Jurkat, Clone E6-1 (cell line): ENCODE results near the gene SLC2A8.
A peak's percentile ranks its signal among the peaks of the same experiment; 100 is the strongest.

Source experiments
- DNase-seq: peaks from one replicate; pipeline ENCODE4 v3.0.0-alpha.2; 2011; ENCODE audit warnings: low read depth, low spot score
- H3K4me3 ChIP-seq: 2 replicates; pipeline ENCODE4 v1.5.1; 2011; ENCODE audit warnings: mild to moderate bottlenecking, low read length, control low read depth, moderate library complexity

Gene SLC2A8

GRCh38 chr9:127422133-127422782, 25.3 kb downstream of the SLC2A8 start:
- DNase-seq, result no peak
- H3K4me3 ChIP-seq, result no peak overlapping the region

- peak overlapping the region; percentile 94 for H3K4me3 ChIP-seq
- no peak for DNase-seq
These were observed 25.8 kb downstream of the SLC2A8 start for GRCh38 chr9:127422787-127423186.

- H3K4me3 ChIP-seq, result peak overlapping the region; percentile 94
- no peak for DNase-seq
These were observed 26.5 kb downstream of the SLC2A8 start for GRCh38 chr9:127423476-127423933.

- peak; percentile 83 for DNase-seq
These were observed 27.1 kb downstream of the SLC2A8 start, which contains the start of gene ZNF79 for GRCh38 chr9:127423934-127424675. ZNF79 (plus strand) TSS chr9:127424382; CDS start chr9:127424788, 406 bp downstream.

GRCh38 chr9:127424676-127424999, 27.7 kb downstream of the SLC2A8 start:
- DNase-seq, result no peak
- H3K4me3 ChIP-seq, result peak overlapping the region; percentile 94

More at GRCh38 chr9:127423934-127424675, 27.1 kb downstream of the SLC2A8 start, which contains the start of gene ZNF79:
- peak within 1 kb of the TSS; percentile 94 for H3K4me3 ChIP-seq

- DNase-seq, result no peak
- H3K4me3 ChIP-seq, result no peak overlapping the region
These were observed 29.8 kb downstream of the SLC2A8 start for GRCh38 chr9:127426756-127427155.

GRCh38 chr9:127428348-127428747, 31.4 kb downstream of the SLC2A8 start:
- no peak for DNase-seq
- H3K4me3 ChIP-seq, result no peak overlapping the region

GRCh38 chr9:127430415-127430814, 33.4 kb downstream of the SLC2A8 start:
- H3K4me3 ChIP-seq, result no peak overlapping the region
- no peak for DNase-seq

GRCh38 chr9:127437497-127438264, 40.7 kb downstream of the SLC2A8 start:
- peak; percentile 89 for DNase-seq

GRCh38 chr9:127438394-127438793, 41.4 kb downstream of the SLC2A8 start:
- DNase-seq, result no peak
- no peak overlapping the region for H3K4me3 ChIP-seq

More at GRCh38 chr9:127437497-127438264, 40.7 kb downstream of the SLC2A8 start:
- peak overlapping the region; percentile 38 for H3K4me3 ChIP-seq

- no peak for DNase-seq
These were observed 47.4 kb downstream of the SLC2A8 start for GRCh38 chr9:127444283-127444920.

GRCh38 chr9:127444921-127445850, 48.2 kb downstream of the SLC2A8 start:
- DNase-seq, result no peak
- H3K4me3 ChIP-seq, result no peak overlapping the region

More at GRCh38 chr9:127444283-127444920, 47.4 kb downstream of the SLC2A8 start:
- no peak overlapping the region for H3K4me3 ChIP-seq

- H3K4me3 ChIP-seq, result no peak overlapping the region
- no peak for DNase-seq
These were observed 49.1 kb downstream of the SLC2A8 start for GRCh38 chr9:127445851-127446712.

GRCh38 chr9:127446713-127447415, 49.9 kb downstream of the SLC2A8 start:
- no peak for DNase-seq
- no peak overlapping the region for H3K4me3 ChIP-seq

- no peak for DNase-seq
- H3K4me3 ChIP-seq, result no peak overlapping the region
These were observed 50.6 kb downstream of the SLC2A8 start for GRCh38 chr9:127447416-127448111.

GRCh38 chr9:127448112-127448805, 51.3 kb downstream of the SLC2A8 start:
- H3K4me3 ChIP-seq, result no peak overlapping the region

More at GRCh38 chr9:127448112-127448805, 51.3 kb downstream of the SLC2A8 start:
- no peak for DNase-seq
